SU-DHL-6 (cell line): ENCODE measurements around the gene STXBP3.

Experiments
- H2AFZ ChIP-seq: fragments of 200-600 bp; sonication (generic); 2 replicates; pipeline ENCODE4 v1.6.1; 2014; ENCODE audit warnings: low read depth, mild to moderate bottlenecking, moderate library complexity, mixed read lengths, antibody characterized with exemption, low read length; ENCODE audit not compliant: severe bottlenecking
- H3F3A ChIP-seq: fragments of 200-600 bp; shearing (Covaris generic); 2 replicates; pipeline ENCODE4 v1.6.0; 2016; ENCODE audit warnings: antibody characterized with exemption, mild to moderate bottlenecking; ENCODE audit not compliant: insufficient read depth
- H3K27ac ChIP-seq: fragments of 200-600 bp; sonication (generic); 2 replicates; pipeline ENCODE4 v1.5.1; 2016; ENCODE audit warnings: low read depth, mild to moderate bottlenecking, low read length, moderate library complexity, mixed read lengths
- H3K27me3 ChIP-seq: fragments of 200-600 bp; sonication (generic), shearing (Covaris generic); 2 replicates; pipeline ENCODE4 v1.6.0; 2014; ENCODE audit warnings: mild to moderate bottlenecking, low read length
- H3K36me3 ChIP-seq: fragments of 200-600 bp; sonication (generic); 2 replicates; pipeline ENCODE4 v1.6.1; 2014; ENCODE audit warnings: mild to moderate bottlenecking, low read length, mixed read lengths
- H3K4me2 ChIP-seq: fragments of 300-600, 200-600 bp; shearing (Covaris generic), sonication (generic); 2 replicates; pipeline ENCODE4 v1.6.0; 2014; ENCODE audit warnings: low read length, low read depth, mild to moderate bottlenecking; ENCODE audit not compliant: poor library complexity, severe bottlenecking
- H3K4me3 ChIP-seq: fragments of 200-600 bp; sonication (generic); 2 replicates; pipeline ENCODE4 v1.5.1; 2014; ENCODE audit warnings: antibody characterized with exemption, low read length, mild to moderate bottlenecking, mixed read lengths; ENCODE audit not compliant: insufficient read depth, poor library complexity, severe bottlenecking
- H3K79me2 ChIP-seq: fragments of 200-600 bp; sonication (generic); 2 replicates; pipeline ENCODE4 v1.6.1; 2014; ENCODE audit warnings: mild to moderate bottlenecking, low read length, moderate library complexity; ENCODE audit not compliant: insufficient read depth
- H3K9ac ChIP-seq: fragments of 200-600 bp; sonication (generic); 2 replicates; pipeline ENCODE4 v1.7.0; 2014; ENCODE audit warnings: mild to moderate bottlenecking, low read length
- H3K9me2 ChIP-seq: fragments of 200-600 bp; sonication (generic); replicated peaks from 2 replicates; pipeline ENCODE4 v1.6.1; 2014; ENCODE audit warnings: low read length; ENCODE audit not compliant: insufficient read depth
- H3K9me3 ChIP-seq: fragments of 200-600 bp; sonication (generic); 2 replicates; pipeline ENCODE4 v1.6.1; 2014; ENCODE audit warnings: low read length, mixed read lengths; ENCODE audit not compliant: insufficient read depth
- H4K20me1 ChIP-seq: fragments of 200-600 bp; sonication (generic); 2 replicates; pipeline ENCODE4 v1.6.1; 2014; ENCODE audit warnings: low read depth, mild to moderate bottlenecking, antibody characterized with exemption, low read length, moderate library complexity, mixed read lengths
- CTCF ChIP-seq: fragments of 200-600 bp; sonication (generic); IDR thresholded peaks from one replicate; pipeline ENCODE4 v1.5.1; 2017; ENCODE audit warnings: antibody characterized with exemption, mild to moderate bottlenecking, low read length, moderate library complexity; ENCODE audit not compliant: insufficient read depth, poor library complexity, severe bottlenecking
- EZH2phosphoT487 ChIP-seq: fragments of 200-600 bp; sonication (generic), shearing (Covaris generic); conservative IDR thresholded peaks from 2 replicates; pipeline ENCODE4 v1.6.1; 2018; ENCODE audit warnings: mild to moderate bottlenecking, antibody characterized with exemption, low read length, moderate library complexity, mixed read lengths

STXBP3 gene

GRCh38 chr1:108828074-108828961, 81.8 kb downstream of the STXBP3 start:
- no peak overlapping the region for H3K4me3 ChIP-seq
- no peaks in the 10 kb centered on the region for H3K36me3 ChIP-seq
- TF ChIP-seq CTCF (peak; percentile 69), EZH2phosphoT487 (no peak)
- H3K27me3 ChIP-seq: no peaks in the 10 kb centered on the region
- H3K27ac ChIP-seq: no peak overlapping the region
- H3F3A ChIP-seq: no peaks in the 10 kb centered on the region
- H3K4me2 ChIP-seq: no peak overlapping the region
- no peaks in the 10 kb centered on the region for H3K9me2 ChIP-seq
- no peak overlapping the region for H3K9ac ChIP-seq
- H3K9me3 ChIP-seq: no peaks in the 10 kb centered on the region
- no peaks in the 10 kb centered on the region for H3K79me2 ChIP-seq
- no peaks in the 10 kb centered on the region for H4K20me1 ChIP-seq
- peak overlapping the region; percentile 37 for H2AFZ ChIP-seq

- H3K9me3 ChIP-seq: no peaks in the 10 kb centered on the region
- no peaks in the 10 kb centered on the region for H3K9me2 ChIP-seq
- H3K79me2 ChIP-seq: no peaks in the 10 kb centered on the region
- H3F3A ChIP-seq: no peaks in the 10 kb centered on the region
- no peaks in the 10 kb centered on the region for H3K36me3 ChIP-seq
- H3K4me2 ChIP-seq: no peak overlapping the region
- no peak overlapping the region for H3K4me3 ChIP-seq
- no peak overlapping the region for H3K9ac ChIP-seq
- no peak for TF ChIP-seq EZH2phosphoT487
- TF ChIP-seq CTCF: no peak
- no peaks in the 10 kb centered on the region for H3K27me3 ChIP-seq
- H3K27ac ChIP-seq: no peak overlapping the region
- no peaks in the 10 kb centered on the region for H4K20me1 ChIP-seq
- H2AFZ ChIP-seq: no peak overlapping the region
Observed at GRCh38 chr1:108829498-108829916, 83.0 kb downstream of the STXBP3 start.

GRCh38 chr1:108830119-108831008, 83.9 kb downstream of the STXBP3 start:
- H3K4me3 ChIP-seq: no peak overlapping the region
- H3K79me2 ChIP-seq: no peaks in the 10 kb centered on the region
- H3F3A ChIP-seq: no peaks in the 10 kb centered on the region
- no peak overlapping the region for H2AFZ ChIP-seq
- no peak overlapping the region for H3K4me2 ChIP-seq
- no peaks in the 10 kb centered on the region for H3K9me3 ChIP-seq
- H3K9me2 ChIP-seq: no peaks in the 10 kb centered on the region
- H3K36me3 ChIP-seq: no peaks in the 10 kb centered on the region
- no peak overlapping the region for H3K27ac ChIP-seq
- TF ChIP-seq CTCF (no peak), EZH2phosphoT487 (no peak)
- H3K9ac ChIP-seq: no peak overlapping the region
- H3K27me3 ChIP-seq: no peaks in the 10 kb centered on the region
- no peaks in the 10 kb centered on the region for H4K20me1 ChIP-seq
